Natural killer cell (primary cell): ENCODE measurements around the gene ATP2C2. TPM values are rescaled to one million over a fixed set of nuclear protein-coding genes. Genes with fewer than 3 reads are reported as not detected.

Experiments
- ATAC-seq, 3 donors: fragments of 150-1000 bp in 2 of 3; fragments of 200-7000 bp in 1 of 3; cut with Tn5 transposase; 1 replicate in 1 of 3; 2 replicates in 2 of 3; pipeline ENCODE4 v1.10.0; 2021; ENCODE audit warnings: mild to moderate bottlenecking in 2 of 3, moderate library complexity in 2 of 3
- DNase-seq, 2 donors: peaks; one replicate each; pipeline versions ENCODE4 v3.0.0 to v3.0.0-alpha.2; 2013 to 2021; ENCODE audit warnings: mixed read lengths in 1 of 2
- H3K27ac ChIP-seq: one replicate; pipeline ENCODE4 v1.5.1; 2013; ENCODE audit warnings: mild to moderate bottlenecking, low read length
- H3K27me3 ChIP-seq: one replicate; pipeline ENCODE4 v1.6.1; 2013; ENCODE audit warnings: low read length; ENCODE audit not compliant: control insufficient read depth, insufficient read depth
- H3K36me3 ChIP-seq: one replicate; pipeline ENCODE4 v1.6.1; 2013; ENCODE audit warnings: low read length; ENCODE audit not compliant: control insufficient read depth, insufficient read depth
- H3K4me1 ChIP-seq: one replicate; pipeline ENCODE4 v1.6.1; 2013; ENCODE audit warnings: low read length; ENCODE audit not compliant: control insufficient read depth, insufficient read depth
- H3K4me3 ChIP-seq: one replicate; pipeline ENCODE4 v1.5.1; 2013; ENCODE audit warnings: low read length
- H3K9me3 ChIP-seq: one replicate; pipeline ENCODE4 v1.6.1; 2013; ENCODE audit warnings: low read length; ENCODE audit not compliant: control insufficient read depth, insufficient read depth
- H3K27ac Mint-ChIP-seq, 2 donors: one replicate each; pipeline ENCODE4 v1.8.0; 2022; ENCODE audit warnings: mild to moderate bottlenecking in 2 of 2, mixed read lengths in 2 of 2, moderate library complexity in 1 of 2
- H3K27me3 Mint-ChIP-seq, 2 donors: one replicate each; pipeline ENCODE4 v1.8.0; 2022; ENCODE audit warnings: low read depth in 2 of 2, mixed read lengths in 2 of 2
- H3K36me3 Mint-ChIP-seq: one replicate; pipeline ENCODE4 v1.8.0; 2022; ENCODE audit warnings: mixed read lengths
- H3K4me1 Mint-ChIP-seq, 2 donors: one replicate each; pipeline ENCODE4 v1.8.0; 2022; ENCODE audit warnings: mixed read lengths in 2 of 2
- H3K4me3 Mint-ChIP-seq: one replicate; pipeline ENCODE4 v1.8.0; 2022; ENCODE audit warnings: mild to moderate bottlenecking, moderate library complexity, mixed read lengths
- H3K9me3 Mint-ChIP-seq, 2 donors: one replicate each; pipeline ENCODE4 v1.8.0; 2022; ENCODE audit warnings: mixed read lengths in 2 of 2
- CTCF ChIP-seq: fragments of 200-600 bp; IDR thresholded peaks from one replicate; pipeline ENCODE4 v1.8.0; 2022; ENCODE audit warnings: antibody characterized with exemption
- WGBS: methylation state at CpG from one replicate; pipeline ENCODE4 v1.1.7; 2013; ENCODE audit warnings: missing lambda C conversion rate; ENCODE audit not compliant: insufficient coverage; 5-methylcytosine and 5-hydroxymethylcytosine counted together
- intact Hi-C: fragments of 100-400 bp; cut with micrococcal nuclease; formaldehyde crosslinking; loops from one replicate; pipeline ENCODE4 v1.14.2; 2022
- total RNA-seq, 4 donors: library from RNA; stranded (reverse); fragments of 120-200 nt in 1 of 4; gene quantifications; one replicate each; pipeline versions ENCODE4 v1.2.3 to v1.2.4, GENCODE V29; 2013 to 2022

Gene ATP2C2
- total RNA-seq, 3 donors from 2014 or later (not counting 1 experiment from before 2014, with no cell fraction given), result not detected

GRCh38 chr16:84378099-84378498 is 9.8 kb downstream of the ATP2C2 start:
- no peaks in the 10 kb centered on the region for H3K27me3 ChIP-seq
- no peak for TF ChIP-seq CTCF
- Mint-ChIP-seq H3K36me3 (no peaks in the 10 kb centered on the region), H3K27ac (no peak overlapping the region), H3K4me1 (no peaks in the 10 kb centered on the region), H3K9me3 (no peaks in the 10 kb centered on the region), H3K4me3 (no peak overlapping the region), H3K27me3 (peaks cover 11 to 32% of the 10 kb centered on the region in 2 donors)
- DNase-seq (no peak), ATAC-seq (no peak)
- H3K36me3 ChIP-seq, result no peaks in the 10 kb centered on the region
- no peak overlapping the region for H3K27ac ChIP-seq
- no peaks in the 10 kb centered on the region for H3K9me3 ChIP-seq
- H3K4me1 ChIP-seq, result no peaks in the 10 kb centered on the region
- intact Hi-C loops, result no loop called here
- no peak overlapping the region for H3K4me3 ChIP-seq
- WGBS, result 89% methylated on average over 7 of the region's 7 CpGs

DNA sequence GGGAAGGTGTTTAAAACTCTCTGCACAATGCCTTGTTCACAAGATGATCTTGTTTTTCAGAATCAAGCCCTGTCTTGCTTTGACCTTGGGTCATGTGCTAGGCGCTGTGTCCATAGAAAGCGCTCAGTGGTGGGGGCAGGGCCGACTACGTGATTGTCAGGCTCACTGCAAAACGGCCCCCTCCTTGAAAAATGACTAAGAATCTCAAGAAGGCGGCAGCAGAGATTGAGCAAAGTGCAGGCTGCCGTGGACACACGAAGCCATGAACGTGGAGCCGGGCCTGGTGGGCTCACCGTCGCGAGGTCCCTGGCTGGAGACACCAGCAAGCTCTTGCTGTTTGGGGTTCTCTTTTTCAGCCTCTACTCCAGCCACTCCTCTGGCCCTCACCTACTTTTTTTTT is 10.2 kb downstream of the ATP2C2 start:
- H3K4me1 Mint-ChIP-seq, result no peaks in the 10 kb centered on the region
- TF ChIP-seq CTCF, result no peak
- H3K4me1 ChIP-seq, result no peaks in the 10 kb centered on the region
- H3K36me3 ChIP-seq, result no peaks in the 10 kb centered on the region
- no peak for DNase-seq
- H3K9me3 ChIP-seq, result no peaks in the 10 kb centered on the region
- no peak overlapping the region for H3K27ac ChIP-seq
- 85% methylated on average over 13 of the region's 13 CpGs for WGBS
- ATAC-seq, result no peak
- peaks cover 11 to 30% of the 10 kb centered on the region in 2 donors for H3K27me3 Mint-ChIP-seq
- H3K9me3 Mint-ChIP-seq, result no peaks in the 10 kb centered on the region
- H3K4me3 ChIP-seq, result no peak overlapping the region
- intact Hi-C loops, result no loop called here
- no peak overlapping the region for H3K4me3 Mint-ChIP-seq
- no peaks in the 10 kb centered on the region for H3K27me3 ChIP-seq
- no peak overlapping the region for H3K27ac Mint-ChIP-seq
- no peaks in the 10 kb centered on the region for H3K36me3 Mint-ChIP-seq

DNA sequence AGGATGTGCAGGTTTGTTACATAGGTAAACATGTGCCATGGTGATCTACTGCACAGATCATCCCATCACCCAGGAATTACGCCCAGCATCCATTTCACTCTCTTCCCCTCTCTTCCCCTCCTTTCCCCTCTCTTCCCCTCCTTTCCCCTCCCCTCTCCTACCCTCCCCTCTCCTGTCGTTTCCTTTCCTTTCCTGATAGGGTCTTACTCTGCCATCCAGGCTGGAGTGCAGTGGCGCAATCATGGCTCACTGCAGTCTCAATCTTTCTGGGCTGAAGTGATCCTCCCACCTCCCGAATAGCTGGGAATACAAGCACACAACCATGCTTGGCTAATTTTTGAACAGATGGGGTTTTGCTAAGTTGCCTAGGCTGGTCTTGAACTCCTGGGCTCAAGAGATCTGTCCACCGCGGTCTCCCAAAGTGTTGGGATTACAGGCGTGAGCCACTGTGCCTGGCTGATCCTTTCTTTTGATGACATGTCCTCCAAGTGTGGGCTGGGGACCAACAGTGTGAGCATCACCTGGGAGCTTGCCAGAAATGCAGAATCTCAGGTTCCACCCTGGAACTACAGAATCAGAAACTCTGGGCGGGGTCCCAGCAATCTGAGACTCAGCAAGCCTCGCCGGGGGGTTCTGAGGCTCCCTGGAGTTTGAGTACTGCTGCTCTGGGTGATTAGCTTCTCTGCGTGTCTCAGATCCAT is 10.8 kb downstream of the ATP2C2 start:
- H3K27me3 Mint-ChIP-seq, result peaks cover 10 to 24% of the 10 kb centered on the region in 2 donors
- Histone ChIP-seq H3K4me3 (no peak overlapping the region), H3K4me1 (no peaks in the 10 kb centered on the region), H3K27me3 (no peaks in the 10 kb centered on the region), H3K9me3 (no peaks in the 10 kb centered on the region), H3K27ac (no peak overlapping the region), H3K36me3 (no peaks in the 10 kb centered on the region)
- H3K9me3 Mint-ChIP-seq, result no peaks in the 10 kb centered on the region
- no peak overlapping the region for H3K4me3 Mint-ChIP-seq
- H3K4me1 Mint-ChIP-seq, result no peaks in the 10 kb centered on the region
- H3K27ac Mint-ChIP-seq, result no peak overlapping the region
- whole genome bisulfite sequencing, result 85% methylated on average over 11 of the region's 11 CpGs
- no peak for TF ChIP-seq CTCF
- intact Hi-C loops, result no loop called here
- no peaks in the 10 kb centered on the region for H3K36me3 Mint-ChIP-seq
- no peak for DNase-seq
- no peak for ATAC-seq
